Testis (tissue), 3 donors: ENCODE results near the gene ALPK1. TPM values are rescaled to one million over a fixed set of nuclear protein-coding genes. Genes with fewer than 3 reads are reported as not detected.
"Not testable (repeated sequence)": the region's sequence is repeated elsewhere in the genome, so short reads cannot be mapped to it uniquely, and the experiment has no call there.

Experiments
- DNase-seq: peaks from one replicate; pipeline ENCODE4 v3.0.0-alpha.2; 2019
- H3K27ac ChIP-seq, 2 donors: fragments of 200-600 bp; sonication (generic); one replicate each; pipeline ENCODE4 v1.5.1; 2019
- H3K27me3 ChIP-seq: fragments of 200-600 bp; sonication (generic); one replicate; pipeline ENCODE4 v1.5.1; 2019
- H3K36me3 ChIP-seq: fragments of 200-600 bp; sonication (generic); one replicate; pipeline ENCODE4 v1.5.1; 2017; ENCODE audit warnings: low read depth; ENCODE audit errors: missing control alignments
- H3K4me1 ChIP-seq: fragments of 200-600 bp; sonication (generic); one replicate; pipeline ENCODE4 v1.5.1; 2019
- H3K4me3 ChIP-seq, 2 donors: fragments of 200-600 bp; sonication (generic); one replicate each; pipeline ENCODE4 v1.5.1; 2017 to 2019
- H3K9me3 ChIP-seq: fragments of 200-600 bp; sonication (generic); one replicate; pipeline ENCODE4 v1.5.1; 2017
- CTCF ChIP-seq, 3 experiments: fragments of 450-650 bp in 2 of 3; fragments of 200-600 bp in 1 of 3; sonication (generic) in 1 of 3; IDR thresholded peaks; one replicate each; pipeline ENCODE4 v1.5.1; 2016 to 2019; ENCODE audit warnings: antibody characterized with exemption in 3 of 3, mild to moderate bottlenecking in 2 of 3, moderate library complexity in 1 of 3
- POLR2A ChIP-seq: fragments of 450-650 bp; IDR thresholded peaks from one replicate; pipeline ENCODE4 v1.6.1; 2017; ENCODE audit warnings: antibody characterized with exemption, mild to moderate bottlenecking, moderate library complexity
- WGBS, 2 donors: methylation state at CpG; one replicate each; pipeline ENCODE4 v1.1.5; 2018; 5-methylcytosine and 5-hydroxymethylcytosine counted together
- intact Hi-C: fragments of 100-400 bp; cut with DNase I; formaldehyde crosslinking; loops from one replicate; pipeline ENCODE4 v1.15.1; 2023; ENCODE audit warnings: low total_unique reads
- polyA plus RNA-seq: library from polyadenylated mRNA; stranded (reverse); fragments of 350-450 nt; fragmentation: Illumina TruSeq; extraction: RNeasy Lipid Tissue Mini Kit (QIAGEN cat#74804); gene quantifications from one replicate; pipeline ENCODE4 v1.2.3, GENCODE V29; 2014; ENCODE audit warnings: low read depth, low replicate concordance; ENCODE audit not compliant: insufficient read depth
- total RNA-seq, 2 donors: library from RNA; depleted of rRNA; stranded (reverse); fragments of >200 nt; gene quantifications; one replicate each; pipeline ENCODE4 v1.2.3, GENCODE V29; 2016

Gene ALPK1
- total and polyA plus RNA-seq, 3 donors from 2014 or later: 5.2 to 12.5 (median 9.7) TPM

- Histone ChIP-seq H3K36me3 (no peaks in the 10 kb centered on the region), H3K27me3 (no peaks in the 10 kb centered on the region), H3K4me3 (no peak overlapping the region), H3K9me3 (no peaks in the 10 kb centered on the region), H3K4me1 (no peaks in the 10 kb centered on the region), H3K27ac (no peak overlapping the region)
- DNase-seq: no peak
- TF ChIP-seq CTCF (IDR thresholded peaks at IDR 0.05) (no peak), POLR2A (no peak)
- intact Hi-C loops: no loop called here
- 95 to 97% methylated on average over 4 of the region's 4 CpGs for WGBS, 2 donors
Observed at GRCh38 chr4:112425823-112426222, 128.7 kb downstream of the ALPK1 start.

- Histone ChIP-seq H3K36me3 (no peaks in the 10 kb centered on the region), H3K4me1 (no peaks in the 10 kb centered on the region), H3K9me3 (no peaks in the 10 kb centered on the region), H3K4me3 (no peak overlapping the region), H3K27ac (no peak overlapping the region), H3K27me3 (no peaks in the 10 kb centered on the region)
- intact Hi-C loops: no loop called here
- DNase-seq: no peak
- no peak for TF ChIP-seq CTCF (IDR thresholded peaks at IDR 0.05)
- no peak for TF ChIP-seq POLR2A
- 93 to 95% methylated on average over 3 of the region's 3 CpGs for WGBS, 2 donors
Observed at GRCh38 chr4:112426416-112426815, 129.2 kb downstream of the ALPK1 start.

- intact Hi-C loops: no loop called here
Observed at GRCh38 chr4:112431158-112431557, 134.0 kb downstream of the ALPK1 start.

GRCh38 chr4:112436987-112437386 lies 139.8 kb downstream of the ALPK1 start:
- H3K36me3 ChIP-seq: no peaks in the 10 kb centered on the region
- TF ChIP-seq POLR2A (no peak), CTCF (IDR thresholded peaks at IDR 0.05) (no peak)
- H3K9me3 ChIP-seq: no peaks in the 10 kb centered on the region
- H3K27ac ChIP-seq: no peak overlapping the region
- no peak overlapping the region for H3K4me3 ChIP-seq
- DNase-seq: no peak
- no peaks in the 10 kb centered on the region for H3K27me3 ChIP-seq
- 90 to 100% methylated on average over 1 of the region's 1 CpG for WGBS, 2 donors
- H3K4me1 ChIP-seq: no peaks in the 10 kb centered on the region
- intact Hi-C loops: no loop called here

More at GRCh38 chr4:112431158-112431557, 134.0 kb downstream of the ALPK1 start:
- Histone ChIP-seq H3K9me3 (no peaks in the 10 kb centered on the region), H3K4me1 (no peaks in the 10 kb centered on the region), H3K36me3 (no peaks in the 10 kb centered on the region), H3K27me3 (no peaks in the 10 kb centered on the region), H3K27ac (no peak overlapping the region), H3K4me3 (no peak overlapping the region)
- WGBS, 2 donors: 60 to 62% methylated on average over 4 of the region's 4 CpGs
- DNase-seq: no peak
- TF ChIP-seq CTCF (IDR thresholded peaks at IDR 0.05) (no peak), POLR2A (no peak)

GRCh38 chr4:112442226-112442625 lies 145.1 kb downstream of the ALPK1 start:
- DNase-seq, intact Hi-C loops, H3K9me3 ChIP-seq, H3K4me3 ChIP-seq, H3K27me3 ChIP-seq, H3K27ac ChIP-seq, H3K4me1 ChIP-seq, H3K36me3 ChIP-seq: not testable (repeated sequence)
- 85 to 92% methylated on average over 2 of the region's 2 CpGs for WGBS, 2 donors
